ENCODE data around the gene SLC5A3.
A peak's percentile ranks its signal among the peaks of the same experiment; 100 is the strongest.

Gene SLC5A3

GRCh38 chr21:34027721-34028461, 45.5 kb upstream of the SLC5A3 start:
- no peak overlapping the region for H3K4me2 ChIP-seq (ENCODE audit: insufficient read depth, low read length)
- no peak overlapping the region for H3K9ac ChIP-seq (ENCODE audit: low read depth, low read length)
- no peak overlapping the region for H3K27ac ChIP-seq (ENCODE audit: low read length)
- H3K27me3 ChIP-seq (ENCODE audit: insufficient read depth, low read length, poor library complexity): no peaks in the 10 kb centered on the region
- no peak for DNase-seq
- no peaks in the 10 kb centered on the region for H4K20me1 ChIP-seq (ENCODE audit: insufficient read depth, low read length)
- H3K9me3 ChIP-seq (ENCODE audit: insufficient read depth, low read length, severe bottlenecking): no peaks in the 10 kb centered on the region
- peaks cover 34% of the 10 kb centered on the region for H3K4me1 ChIP-seq (ENCODE audit: insufficient read depth, low read length)
- no peaks in the 10 kb centered on the region for H3K79me2 ChIP-seq (ENCODE audit: insufficient read depth, low read length)
- no peak for ATAC-seq (ENCODE audit: insufficient read depth, low read depth)
- H3K36me3 ChIP-seq (ENCODE audit: insufficient read depth, low read length): no peaks in the 10 kb centered on the region
- H2AFZ ChIP-seq (ENCODE audit: low read depth, low read length): no peak overlapping the region
- TF ChIP-seq CTCF (IDR thresholded peaks at IDR 0.05; ENCODE audit: borderline replicate concordance, extremely low read depth, low read length, poor library complexity, severe bottlenecking) (no peak), EZH2 (IDR thresholded peaks at IDR 0.05; ENCODE audit: borderline replicate concordance, low read depth, low read length, severe bottlenecking) (no peak)
- no peak overlapping the region for H3K4me3 ChIP-seq (ENCODE audit: low read depth in 1 of 2, low read length in 2 of 2)

GRCh38 chr21:34029743-34030528, 43.4 kb upstream of the SLC5A3 start:
- ATAC-seq (ENCODE audit: insufficient read depth, low read depth) (peak; percentile 81), DNase-seq (no peak)
- Histone ChIP-seq H3K4me3 (ENCODE audit: low read depth in 1 of 2, low read length in 2 of 2) (no peak overlapping the region), H3K4me1 (ENCODE audit: insufficient read depth, low read length) (peaks cover 14% of the 10 kb centered on the region), H4K20me1 (ENCODE audit: insufficient read depth, low read length) (no peaks in the 10 kb centered on the region), H3K79me2 (ENCODE audit: insufficient read depth, low read length) (no peaks in the 10 kb centered on the region), H3K4me2 (ENCODE audit: insufficient read depth, low read length) (no peak overlapping the region), H3K27ac (ENCODE audit: low read length) (no peak overlapping the region), H2AFZ (ENCODE audit: low read depth, low read length) (no peak overlapping the region), H3K27me3 (ENCODE audit: insufficient read depth, low read length, poor library complexity) (no peaks in the 10 kb centered on the region), H3K9ac (ENCODE audit: low read depth, low read length) (no peak overlapping the region), H3K9me3 (ENCODE audit: insufficient read depth, low read length, severe bottlenecking) (no peaks in the 10 kb centered on the region), H3K36me3 (ENCODE audit: insufficient read depth, low read length) (no peaks in the 10 kb centered on the region)
- no peak for TF ChIP-seq EZH2 (IDR thresholded peaks at IDR 0.05; ENCODE audit: borderline replicate concordance, low read depth, low read length, severe bottlenecking)
- TF ChIP-seq CTCF (IDR thresholded peaks at IDR 0.05; ENCODE audit: borderline replicate concordance, extremely low read depth, low read length, poor library complexity, severe bottlenecking): no peak

GRCh38 chr21:34031835-34032370, 41.5 kb upstream of the SLC5A3 start:
- TF ChIP-seq CTCF (IDR thresholded peaks at IDR 0.05; ENCODE audit: borderline replicate concordance, extremely low read depth, low read length, poor library complexity, severe bottlenecking): no peak
- TF ChIP-seq EZH2 (IDR thresholded peaks at IDR 0.05; ENCODE audit: borderline replicate concordance, low read depth, low read length, severe bottlenecking): no peak
- no peak overlapping the region for H3K9ac ChIP-seq (ENCODE audit: low read depth, low read length)
- no peak overlapping the region for H3K4me3 ChIP-seq (ENCODE audit: low read depth in 1 of 2, low read length in 2 of 2)
- no peaks in the 10 kb centered on the region for H3K27me3 ChIP-seq (ENCODE audit: insufficient read depth, low read length, poor library complexity)
- no peak overlapping the region for H3K4me2 ChIP-seq (ENCODE audit: insufficient read depth, low read length)
- no peak overlapping the region for H2AFZ ChIP-seq (ENCODE audit: low read depth, low read length)
- ATAC-seq (ENCODE audit: insufficient read depth, low read depth) (no peak; the same call in 2 of the 3 replicates), DNase-seq (no peak)
- H3K79me2 ChIP-seq (ENCODE audit: insufficient read depth, low read length): no peaks in the 10 kb centered on the region
- H3K27ac ChIP-seq (ENCODE audit: low read length): no peak overlapping the region
- H3K9me3 ChIP-seq (ENCODE audit: insufficient read depth, low read length, severe bottlenecking): no peaks in the 10 kb centered on the region
- H3K36me3 ChIP-seq (ENCODE audit: insufficient read depth, low read length): no peaks in the 10 kb centered on the region
- no peaks in the 10 kb centered on the region for H4K20me1 ChIP-seq (ENCODE audit: insufficient read depth, low read length)
- peaks cover 3% of the 10 kb centered on the region; the same call in 1 of the 2 replicates for H3K4me1 ChIP-seq (ENCODE audit: insufficient read depth, low read length)

All from DND-41 (cell line).